Prostate gland (tissue), 2 donors: Measurements from ENCODE around the gene GALNT13. TPM values are rescaled to one million over a fixed set of nuclear protein-coding genes. Genes with fewer than 3 reads are reported as not detected.

Experiments used
- DNase-seq: peaks from one replicate; pipeline ENCODE4 v3.0.0-alpha.2; 2019; ENCODE audit warnings: low spot score
- H3K27ac ChIP-seq, 2 donors: fragments of 200-600 bp; sonication (generic); 2 replicates each; pipeline ENCODE4 v1.5.1; 2017 to 2019
- H3K27me3 ChIP-seq: fragments of 200-600 bp; sonication (generic); replicated peaks from 2 replicates; pipeline ENCODE4 v1.5.1; 2019; ENCODE audit not compliant: insufficient read depth
- H3K36me3 ChIP-seq, 2 donors: fragments of 200-600 bp; sonication (generic); 1 replicate in 1 of 2; 2 replicates in 1 of 2; pipeline versions ENCODE4 v1.5.1 to v1.8.1; 2017 to 2019
- H3K4me1 ChIP-seq: fragments of 200-600 bp; sonication (generic); replicated peaks from 2 replicates; pipeline ENCODE4 v1.5.1; 2019
- H3K4me3 ChIP-seq, 2 donors: fragments of 200-600 bp; sonication (generic); 2 replicates each; pipeline ENCODE4 v1.5.1; 2017 to 2019
- H3K9me3 ChIP-seq: fragments of 200-600 bp; sonication (generic); 2 replicates; pipeline ENCODE4 v1.5.1; 2017
- POLR2A ChIP-seq: fragments of 450-650 bp; IDR thresholded peaks from one replicate; pipeline ENCODE4 v1.6.1; 2016; ENCODE audit warnings: antibody characterized with exemption, mild to moderate bottlenecking
- POLR2AphosphoS5 ChIP-seq: sonication (generic); formaldehyde crosslinking; IDR thresholded peaks from one replicate; pipeline ENCODE4 v1.6.1; 2017; ENCODE audit warnings: antibody characterized with exemption
- WGBS: methylation state at CpG from one replicate; pipeline ENCODE4 v1.1.5; 2018; 5-methylcytosine and 5-hydroxymethylcytosine counted together
- intact Hi-C: fragments of 100-400 bp; cut with DNase I; formaldehyde crosslinking; loops from one replicate; pipeline ENCODE4 v1.14.2; 2022
- total RNA-seq, 2 donors: library from RNA; depleted of rRNA; stranded (reverse); fragments of >200 nt; gene quantifications; one replicate each; pipeline ENCODE4 v1.1.0, GENCODE V29; 2016
- TF ChIP-seq, protein P1 (sequence below), 4 experiments: fragments of 200-600 bp in 2 of 4; fragments of 450-650 bp in 2 of 4; sonication (generic) in 2 of 4; IDR thresholded peaks; 1 replicate in 3 of 4; 2 replicates in 1 of 4; pipeline ENCODE4 v1.5.1; 2016 to 2019; ENCODE audit warnings: antibody characterized with exemption in 4 of 4, mild to moderate bottlenecking in 2 of 4, moderate library complexity in 2 of 4

The GALNT13 gene
- total RNA-seq, 2 donors from 2014 or later: 0.87 to 1.1 TPM

DNA sequence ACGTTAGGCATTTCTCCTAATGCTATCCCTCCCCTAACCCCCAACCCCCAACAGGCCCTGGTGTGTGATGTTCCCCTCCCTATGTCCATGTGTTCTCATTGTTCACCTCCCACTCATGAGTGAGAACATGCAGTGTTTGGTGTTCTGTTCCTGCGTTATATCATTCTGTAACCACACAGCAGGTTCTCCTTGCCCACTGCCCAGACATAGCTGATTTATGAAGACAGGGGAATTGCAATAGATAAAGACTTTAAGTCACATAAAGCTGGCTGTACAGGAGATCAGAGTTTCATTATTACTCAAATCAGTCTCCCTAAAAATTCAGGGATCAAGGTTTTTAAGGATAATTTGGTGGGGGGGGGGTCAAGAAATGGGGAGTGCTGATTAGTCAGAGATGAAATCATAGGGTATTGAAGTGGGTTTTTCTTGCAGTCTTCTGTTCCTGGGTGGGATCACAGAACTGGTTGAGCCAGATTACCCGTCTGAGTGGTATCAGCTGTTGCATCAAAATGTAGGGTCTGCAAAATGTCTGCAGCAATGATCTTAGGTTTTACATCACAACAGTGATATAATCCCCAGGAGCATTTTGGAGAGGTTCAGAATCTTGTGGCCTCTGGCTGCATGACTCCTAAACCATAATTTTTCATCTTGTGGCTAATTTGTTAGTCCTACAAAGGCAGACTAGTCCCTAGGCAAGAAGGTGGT lies 434.7 kb downstream of the GALNT13 start:
- intact Hi-C loops: no loop called here
- no peaks in the 10 kb centered on the region for H3K27me3 ChIP-seq
- no peak overlapping the region for H3K4me3 ChIP-seq
- H3K36me3 ChIP-seq: no peaks in the 10 kb centered on the region
- H3K9me3 ChIP-seq: no peaks in the 10 kb centered on the region
- H3K4me1 ChIP-seq: no peaks in the 10 kb centered on the region
- no peak for DNase-seq
- WGBS: 66% methylated on average over 3 of the region's 3 CpGs
- TF ChIP-seq POLR2AphosphoS5 (no peak), POLR2A (no peak)
- TF ChIP-seq, protein P1, sequence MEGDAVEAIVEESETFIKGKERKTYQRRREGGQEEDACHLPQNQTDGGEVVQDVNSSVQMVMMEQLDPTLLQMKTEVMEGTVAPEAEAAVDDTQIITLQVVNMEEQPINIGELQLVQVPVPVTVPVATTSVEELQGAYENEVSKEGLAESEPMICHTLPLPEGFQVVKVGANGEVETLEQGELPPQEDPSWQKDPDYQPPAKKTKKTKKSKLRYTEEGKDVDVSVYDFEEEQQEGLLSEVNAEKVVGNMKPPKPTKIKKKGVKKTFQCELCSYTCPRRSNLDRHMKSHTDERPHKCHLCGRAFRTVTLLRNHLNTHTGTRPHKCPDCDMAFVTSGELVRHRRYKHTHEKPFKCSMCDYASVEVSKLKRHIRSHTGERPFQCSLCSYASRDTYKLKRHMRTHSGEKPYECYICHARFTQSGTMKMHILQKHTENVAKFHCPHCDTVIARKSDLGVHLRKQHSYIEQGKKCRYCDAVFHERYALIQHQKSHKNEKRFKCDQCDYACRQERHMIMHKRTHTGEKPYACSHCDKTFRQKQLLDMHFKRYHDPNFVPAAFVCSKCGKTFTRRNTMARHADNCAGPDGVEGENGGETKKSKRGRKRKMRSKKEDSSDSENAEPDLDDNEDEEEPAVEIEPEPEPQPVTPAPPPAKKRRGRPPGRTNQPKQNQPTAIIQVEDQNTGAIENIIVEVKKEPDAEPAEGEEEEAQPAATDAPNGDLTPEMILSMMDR (IDR thresholded peaks at IDR 0.05): no peak
- no peak overlapping the region for H3K27ac ChIP-seq

DNA sequence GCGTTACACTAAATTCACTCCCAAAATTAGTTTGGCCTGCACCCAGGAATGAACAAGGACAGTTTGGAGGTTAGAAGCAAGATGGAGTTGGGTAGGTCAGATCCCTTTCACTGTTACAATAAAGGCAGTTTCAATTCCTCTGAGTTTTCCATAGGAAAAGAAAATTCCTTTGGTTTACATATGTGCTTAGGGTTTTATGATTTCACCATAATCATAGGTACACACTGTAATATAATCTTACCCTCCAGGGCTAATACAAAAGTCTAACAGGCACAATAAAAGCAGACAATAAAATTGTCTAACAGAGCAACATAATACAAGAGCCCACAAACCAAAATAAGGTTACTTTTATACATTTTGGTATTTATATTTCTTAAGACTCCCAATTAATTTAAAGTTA lies 435.3 kb downstream of the GALNT13 start:
- H3K4me3 ChIP-seq: no peak overlapping the region
- intact Hi-C loops: no loop called here
- H3K4me1 ChIP-seq: no peaks in the 10 kb centered on the region
- no peak for TF ChIP-seq POLR2A
- TF ChIP-seq, protein P1 (IDR thresholded peaks at IDR 0.05): no peak
- TF ChIP-seq POLR2AphosphoS5: no peak
- H3K27me3 ChIP-seq: no peaks in the 10 kb centered on the region
- WGBS: 31% methylated on average over 1 of the region's 1 CpG
- no peaks in the 10 kb centered on the region for H3K36me3 ChIP-seq
- DNase-seq: no peak
- H3K9me3 ChIP-seq: no peaks in the 10 kb centered on the region
- no peak overlapping the region for H3K27ac ChIP-seq

DNA sequence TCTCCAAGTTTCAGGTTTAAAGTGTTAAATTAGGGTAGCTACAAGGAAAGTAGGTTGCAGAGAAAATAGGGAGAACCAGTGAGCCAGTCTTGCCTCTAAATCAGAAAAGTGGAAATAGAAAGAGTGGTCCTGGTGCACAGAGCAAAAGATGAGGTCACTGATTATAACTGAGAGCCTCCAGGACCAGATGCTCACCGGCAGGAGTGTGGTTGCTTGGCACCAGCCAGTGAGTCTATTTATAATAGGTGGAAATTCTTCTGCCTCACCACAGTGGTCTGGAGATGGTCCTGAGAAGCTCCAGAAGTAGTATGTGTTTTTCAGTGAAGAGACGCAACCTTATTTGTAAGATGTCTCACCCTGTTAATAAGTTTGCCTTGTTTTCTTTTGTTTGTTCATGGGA lies 452.9 kb downstream of the GALNT13 start:
- intact Hi-C loops: no loop called here

DNA sequence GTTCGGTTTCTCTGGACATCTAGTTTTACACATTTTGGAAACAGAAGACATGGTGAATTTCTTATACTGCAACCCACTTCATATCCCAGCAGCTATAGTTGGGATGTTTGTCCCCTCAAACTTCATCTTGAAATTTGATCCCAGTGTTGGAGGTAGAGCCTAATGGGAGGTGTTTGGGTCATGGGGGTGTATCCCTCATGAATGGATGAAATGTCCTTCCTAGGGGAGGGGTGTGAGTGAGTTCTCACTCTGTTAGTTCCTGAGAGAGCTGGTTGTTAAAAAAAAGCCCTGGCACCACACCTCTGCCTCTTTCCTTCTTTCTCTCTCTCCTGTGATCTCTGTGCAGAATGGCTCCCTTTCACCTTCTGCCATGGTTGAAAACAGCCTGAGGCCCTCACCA lies 457.8 kb downstream of the GALNT13 start:
- H3K9me3 ChIP-seq: no peaks in the 10 kb centered on the region
- H3K27ac ChIP-seq: no peak overlapping the region
- no peak overlapping the region for H3K4me3 ChIP-seq
- DNase-seq: no peak
- H3K4me1 ChIP-seq: no peaks in the 10 kb centered on the region
- TF ChIP-seq POLR2A (no peak), POLR2AphosphoS5 (no peak)
- TF ChIP-seq, protein P1 (IDR thresholded peaks at IDR 0.05): no peak
- no peaks in the 10 kb centered on the region for H3K27me3 ChIP-seq
- H3K36me3 ChIP-seq: no peaks in the 10 kb centered on the region
- WGBS: 100% methylated on average over 1 of the region's 1 CpG
- intact Hi-C loops: no loop called here

More for the DNA sequence above, 452.9 kb downstream of the GALNT13 start:
- H3K36me3 ChIP-seq: no peaks in the 10 kb centered on the region
- H3K4me3 ChIP-seq: no peak overlapping the region
- no peak overlapping the region for H3K27ac ChIP-seq
- H3K4me1 ChIP-seq: no peaks in the 10 kb centered on the region
- H3K27me3 ChIP-seq: no peaks in the 10 kb centered on the region
- H3K9me3 ChIP-seq: no peaks in the 10 kb centered on the region
- TF ChIP-seq POLR2A: no peak
- no peak for TF ChIP-seq POLR2AphosphoS5
- TF ChIP-seq, protein P1 (IDR thresholded peaks at IDR 0.05): no peak
- no peak for DNase-seq
- 70% methylated on average over 2 of the region's 2 CpGs for WGBS

DNA sequence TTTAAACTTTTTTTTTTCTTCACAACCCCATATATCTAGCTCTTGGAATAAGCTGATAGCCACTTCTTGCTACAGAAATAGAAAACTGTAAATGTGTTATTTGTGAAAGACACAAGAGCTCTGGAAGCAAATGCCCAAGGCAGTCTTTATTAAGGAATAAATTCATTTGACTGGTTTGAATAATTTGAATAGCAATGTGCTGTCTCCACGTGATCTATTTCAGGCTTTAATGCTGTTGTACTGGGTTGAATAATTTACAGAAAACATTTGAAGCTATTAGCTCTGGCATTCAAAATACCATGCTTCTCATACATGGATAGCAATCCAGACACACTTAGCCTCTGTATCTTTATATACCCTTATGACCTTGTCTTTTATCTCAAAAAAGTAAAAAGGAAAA lies 460.1 kb downstream of the GALNT13 start:
- no peak for DNase-seq
- WGBS: 58% methylated on average over 1 of the region's 1 CpG
- intact Hi-C loops: no loop called here
- H3K4me3 ChIP-seq: no peak overlapping the region
- H3K27ac ChIP-seq: no peak overlapping the region
- no peaks in the 10 kb centered on the region for H3K36me3 ChIP-seq
- no peaks in the 10 kb centered on the region for H3K9me3 ChIP-seq
- H3K4me1 ChIP-seq: no peaks in the 10 kb centered on the region
- TF ChIP-seq POLR2AphosphoS5 (no peak), POLR2A (no peak)
- TF ChIP-seq, protein P1 (IDR thresholded peaks at IDR 0.05): no peak
- no peaks in the 10 kb centered on the region for H3K27me3 ChIP-seq
